Heart right ventricle (tissue), 16 donors: ENCODE data around the gene TGM5. TPM values are rescaled to one million over a fixed set of nuclear protein-coding genes. Genes with fewer than 3 reads are reported as not detected.
A peak's percentile ranks its signal among the peaks of the same experiment; 100 is the strongest.

ENCODE experiments used
- ATAC-seq, 8 donors: fragments of 200-7000 bp; cut with Tn5 transposase; one replicate each; pipeline ENCODE4 v1.9.1; 2020; ENCODE audit warnings: mild to moderate bottlenecking in 8 of 8, moderate library complexity in 8 of 8, moderate number of reproducible peaks in 1 of 8
- DNase-seq, 2 donors: peaks; one replicate each; pipeline ENCODE4 v3.0.0-alpha.2; 2020
- H3K27ac ChIP-seq, 10 donors: fragments of 200-600 bp; sonication (generic) in 2 of 10; one replicate each; pipeline versions ENCODE4 v1.5.0 to v1.8.0; 2020 to 2022; ENCODE audit warnings: mild to moderate bottlenecking in 3 of 10
- H3K27me3 ChIP-seq, 7 donors: fragments of 200-600 bp; one replicate each; pipeline ENCODE4 v1.8.0; 2021 to 2022; ENCODE audit warnings: mild to moderate bottlenecking in 2 of 7
- H3K36me3 ChIP-seq, 9 donors: fragments of 200-600 bp; sonication (generic) in 1 of 9; one replicate each; pipeline versions ENCODE4 v1.5.0 to v1.8.0; 2020 to 2022; ENCODE audit warnings: mild to moderate bottlenecking in 2 of 9
- H3K4me1 ChIP-seq, 9 donors: fragments of 200-600 bp; sonication (generic) in 1 of 9; one replicate each; pipeline versions ENCODE4 v1.5.0 to v1.8.0; 2020 to 2022; ENCODE audit warnings: mild to moderate bottlenecking in 4 of 9
- H3K4me3 ChIP-seq, 10 donors: fragments of 200-600 bp; sonication (generic) in 2 of 10; one replicate each; pipeline versions ENCODE4 v1.5.0 to v1.8.0; 2020 to 2022; ENCODE audit warnings: mild to moderate bottlenecking in 7 of 10, moderate library complexity in 2 of 10
- H3K9me3 ChIP-seq, 11 donors: fragments of 200-600 bp in 10 of 11; sonication (generic) in 2 of 11; one replicate each; pipeline versions ENCODE4 v1.5.0 to v1.8.0; 2013 to 2022; ENCODE audit warnings: mild to moderate bottlenecking in 2 of 11, control low read depth in 1 of 11, moderate library complexity in 1 of 11
- WGBS, 2 donors: extraction: QIAGEN DNeasy Blood & Tissue Kit; methylation state at CpG; one replicate each; pipeline ENCODE4 v1.1.7; 2013; ENCODE audit warnings: inconsistent platforms in 1 of 2; 5-methylcytosine and 5-hydroxymethylcytosine counted together
- intact Hi-C, 10 donors: fragments of 100-400 bp; cut with DNase I; formaldehyde crosslinking; loops; one replicate each; pipeline versions ENCODE4 v1.11.1 to v1.14.2; 2022
- polyA plus RNA-seq, 2 donors: library from polyadenylated mRNA; stranded (reverse); fragments of 200-250 nt; gene quantifications; one replicate each; pipeline ENCODE4 v1.2.3, GENCODE V29; 2013
- total RNA-seq, 10 donors: library from RNA; stranded (reverse); fragmentation: NEBNext Ultra II Directional in 3 of 10; extraction: Animal tissue kit (Norgen Biotek cat#: 25700) in 3 of 10; gene quantifications; one replicate each; pipeline versions ENCODE4 v1.2.1 to v1.2.4, GENCODE V29; 2021 to 2023
- TF ChIP-seq, protein P1 (sequence below), 9 donors: fragments of 200-600 bp; sonication (generic) in 2 of 9; IDR thresholded peaks; one replicate each; pipeline versions ENCODE4 v1.5.0 to v1.8.0; 2021 to 2022; ENCODE audit warnings: antibody characterized with exemption in 9 of 9, mild to moderate bottlenecking in 5 of 9, moderate library complexity in 1 of 9
- donor health status: Arrhythmogenic right ventricular cardiomyopathy.
- donor health status: ischemic (EF 13 %, LVEDD 7.1; RV severe dilation, severe dysfunction).
- donor health status: healthy with polysubstance abuse.
- donor health status: DM: no; HTN: yes; CAD: no.
- donor health status: DM: no; HTN: no; CAD: no.
- donor health status: ischemic (EF 25% LVEDD 6.9; RV normal size, moderate dysfunction).
- donor health status: ischemic (EF 25% LVEDD 5.7; RV mildly dilated, moderate dysfunction).
- donor health status: healthy.
- donor health status: DM: yes; HTN: yes; CAD: no.
- donor health status: Ischemic cardiomyopathy.
- donor health status: ischemic (EF 35%, LVEDD 5.7; RV mildly dilated, moderate dysfunction).
- donor health status: nonischemic (EF 11% LVEDD 7.7; RV severe dilation, severe dysfunction).
- donor health status: DM: yes; HTN: yes; CAD: no.
- donor health status: PGD.
- donor health status: ischemic (EF 29% LVEDD 5.4; RV normal size, mild dysfunction).
- donor health status: nonischemic (EF 23%, LVEDD 6.1; RV moderate dilation, normal function).

TGM5 gene
- total and polyA plus RNA-seq, 12 donors, result 0.10 TPM; not detected in 11

DNA sequence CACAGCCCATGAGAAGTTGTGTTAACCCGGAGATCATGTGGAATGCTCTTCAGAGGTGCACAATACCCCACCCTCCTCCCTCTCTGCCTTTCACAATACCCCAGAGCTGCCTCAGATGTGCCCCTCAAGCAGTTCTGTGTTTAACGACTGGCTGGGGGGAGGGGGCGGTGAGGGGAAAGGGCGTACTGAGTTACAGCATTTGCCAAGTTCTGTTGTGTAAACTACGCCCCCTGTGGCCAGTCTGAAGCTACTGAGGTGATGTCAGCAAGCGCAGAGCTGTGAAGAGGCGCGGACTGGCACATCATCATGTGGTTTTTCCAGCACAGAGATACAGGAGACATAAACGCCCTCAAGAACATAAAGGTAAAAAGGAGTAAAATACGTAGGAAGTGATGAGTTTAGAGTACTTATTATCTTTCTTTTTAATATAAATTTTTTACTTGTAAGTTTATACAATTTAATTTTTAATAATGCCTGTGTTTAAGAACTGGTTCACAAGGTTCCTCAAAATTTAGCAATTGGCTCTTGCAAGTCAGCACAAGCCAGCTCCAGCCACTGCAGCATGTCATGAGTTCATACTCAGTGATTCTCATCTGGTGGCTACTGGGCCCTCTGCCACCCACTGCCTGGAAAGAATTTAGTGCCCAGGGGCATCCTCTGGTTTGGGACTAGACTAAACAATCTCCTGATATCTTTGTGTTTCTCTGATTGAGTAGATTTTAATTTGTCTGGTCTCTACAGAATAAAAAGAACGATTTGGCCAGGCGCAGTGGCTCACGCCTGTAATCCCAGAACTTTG is 47.6 kb downstream of the TGM5 start:
- H3K4me3 ChIP-seq, result no peak overlapping the region
- no peaks in the 10 kb centered on the region for H3K9me3 ChIP-seq
- ATAC-seq, result peak in 1 of 8 donors; percentile 28
- no peak for DNase-seq
- H3K4me1 ChIP-seq, result peaks cover 0 to 10% (median 0%) of the 10 kb centered on the region in 9 donors
- no peaks in the 10 kb centered on the region for H3K36me3 ChIP-seq
- H3K27me3 ChIP-seq, result peaks cover 0 to 4% (median 0%) of the 10 kb centered on the region in 7 donors
- TF ChIP-seq, protein P1, sequence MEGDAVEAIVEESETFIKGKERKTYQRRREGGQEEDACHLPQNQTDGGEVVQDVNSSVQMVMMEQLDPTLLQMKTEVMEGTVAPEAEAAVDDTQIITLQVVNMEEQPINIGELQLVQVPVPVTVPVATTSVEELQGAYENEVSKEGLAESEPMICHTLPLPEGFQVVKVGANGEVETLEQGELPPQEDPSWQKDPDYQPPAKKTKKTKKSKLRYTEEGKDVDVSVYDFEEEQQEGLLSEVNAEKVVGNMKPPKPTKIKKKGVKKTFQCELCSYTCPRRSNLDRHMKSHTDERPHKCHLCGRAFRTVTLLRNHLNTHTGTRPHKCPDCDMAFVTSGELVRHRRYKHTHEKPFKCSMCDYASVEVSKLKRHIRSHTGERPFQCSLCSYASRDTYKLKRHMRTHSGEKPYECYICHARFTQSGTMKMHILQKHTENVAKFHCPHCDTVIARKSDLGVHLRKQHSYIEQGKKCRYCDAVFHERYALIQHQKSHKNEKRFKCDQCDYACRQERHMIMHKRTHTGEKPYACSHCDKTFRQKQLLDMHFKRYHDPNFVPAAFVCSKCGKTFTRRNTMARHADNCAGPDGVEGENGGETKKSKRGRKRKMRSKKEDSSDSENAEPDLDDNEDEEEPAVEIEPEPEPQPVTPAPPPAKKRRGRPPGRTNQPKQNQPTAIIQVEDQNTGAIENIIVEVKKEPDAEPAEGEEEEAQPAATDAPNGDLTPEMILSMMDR (IDR thresholded peaks at IDR 0.05), result no peak
- no peak overlapping the region for H3K27ac ChIP-seq
- WGBS, 2 donors, result 51 to 53% methylated on average over 13 of the region's 13 CpGs
- intact Hi-C loops, result no loop called here

DNA sequence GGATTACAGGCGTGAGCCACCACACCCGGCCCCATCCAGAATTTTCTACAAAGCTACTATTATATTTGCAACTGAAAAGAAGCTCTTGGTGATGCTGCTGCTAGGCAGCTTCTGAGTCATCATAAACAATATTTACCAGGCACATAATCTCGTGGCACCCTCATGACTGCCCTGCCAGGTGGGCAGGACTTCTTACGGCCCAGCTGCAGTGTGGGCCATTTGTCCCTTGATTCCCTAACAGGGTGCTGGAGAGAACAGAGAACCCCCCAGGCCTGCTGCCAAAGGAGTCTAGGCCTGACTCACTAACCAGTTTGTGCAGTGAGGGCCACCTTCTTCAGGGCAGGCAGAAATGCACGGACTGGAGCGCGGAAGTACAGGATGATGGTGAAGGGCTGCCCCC is 50.8 kb downstream of the TGM5 start:
- H3K36me3 ChIP-seq, result no peaks in the 10 kb centered on the region
- peaks cover 0 to 10% (median 0%) of the 10 kb centered on the region in 9 donors for H3K4me1 ChIP-seq
- TF ChIP-seq, protein P1 (IDR thresholded peaks at IDR 0.05), result no peak
- no peak for DNase-seq
- H3K27ac ChIP-seq, result no peak overlapping the region
- ATAC-seq, result no peak
- H3K4me3 ChIP-seq, result no peak overlapping the region
- H3K27me3 ChIP-seq, result peaks cover 0 to 4% (median 0%) of the 10 kb centered on the region in 7 donors
- WGBS, 2 donors, result 85 to 89% methylated on average over 7 of the region's 7 CpGs
- H3K9me3 ChIP-seq, result no peaks in the 10 kb centered on the region
- intact Hi-C loops, result no loop called here

DNA sequence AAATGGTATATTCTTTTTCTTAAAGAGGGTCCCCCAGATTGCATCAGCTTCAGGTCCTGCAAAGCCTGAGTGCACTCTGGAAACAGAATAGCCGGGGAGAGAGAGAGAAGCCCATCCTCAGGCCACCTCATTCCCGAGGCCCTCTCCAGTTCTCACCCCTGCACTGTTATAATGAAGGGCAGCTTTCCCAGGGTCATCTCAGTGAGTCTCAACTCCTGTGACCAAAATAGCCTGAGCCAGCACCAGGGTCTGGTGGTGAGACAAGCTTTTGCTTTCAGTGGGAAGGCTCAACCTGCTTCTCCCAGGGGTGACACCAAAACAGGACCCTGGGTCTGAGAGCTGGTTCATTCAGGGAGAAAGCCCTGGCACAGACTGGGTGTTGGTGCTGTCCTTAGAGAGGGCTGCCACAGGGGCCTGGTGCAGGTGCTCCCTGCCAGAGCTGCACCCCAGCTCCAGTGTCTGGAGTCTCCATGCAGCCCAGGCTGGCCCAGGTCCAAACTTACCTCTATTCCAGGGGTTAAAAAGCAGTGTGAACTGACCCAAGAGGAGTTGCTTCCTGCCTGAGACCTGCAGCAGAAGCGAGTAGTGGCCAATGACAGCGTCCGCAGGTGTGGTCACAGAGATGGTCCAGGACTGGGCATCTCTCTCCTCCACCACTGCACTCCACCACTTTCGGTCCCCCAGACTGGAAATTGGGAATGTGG is 52.0 kb downstream of the TGM5 start:
- TF ChIP-seq, protein P1 (IDR thresholded peaks at IDR 0.05), result no peak
- peaks cover 0 to 10% (median 0%) of the 10 kb centered on the region in 9 donors for H3K4me1 ChIP-seq
- H3K4me3 ChIP-seq, result no peak overlapping the region
- H3K27ac ChIP-seq, result no peak overlapping the region
- H3K9me3 ChIP-seq, result no peaks in the 10 kb centered on the region
- ATAC-seq (peak in 7 of 8 donors; percentile 31 to 76 (median 62)), DNase-seq (no peak)
- 78 to 80% methylated on average over 6 of the region's 6 CpGs for WGBS, 2 donors
- peaks cover 0 to 8% (median 4%) of the 10 kb centered on the region in 7 donors for H3K27me3 ChIP-seq
- intact Hi-C loops, result no loop called here
- H3K36me3 ChIP-seq, result no peaks in the 10 kb centered on the region

DNA sequence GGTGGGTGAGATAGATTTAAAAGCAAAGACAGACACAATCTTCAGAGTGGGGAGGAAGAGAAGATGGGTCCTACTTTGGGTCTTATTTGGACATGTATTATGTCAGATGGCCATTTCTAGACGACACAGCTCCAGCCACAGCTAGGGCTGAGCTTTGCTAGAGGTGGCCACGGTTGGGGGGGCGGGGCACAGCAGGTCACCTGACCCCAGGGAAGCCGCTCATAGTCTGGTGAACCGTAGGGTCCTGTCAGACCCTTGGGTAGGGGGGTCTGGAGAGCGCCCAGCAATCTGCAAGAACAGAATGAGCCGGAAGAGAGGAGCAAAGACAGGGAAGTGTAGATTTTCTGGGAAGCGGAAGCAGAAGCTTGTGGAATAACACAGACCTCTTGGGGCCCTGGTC is 52.6 kb downstream of the TGM5 start:
- Histone ChIP-seq H3K4me1 (peaks cover 0 to 10% (median 0%) of the 10 kb centered on the region in 9 donors), H3K36me3 (no peaks in the 10 kb centered on the region), H3K9me3 (no peaks in the 10 kb centered on the region), H3K27me3 (peaks cover 0 to 13% (median 5%) of the 10 kb centered on the region in 7 donors), H3K27ac (no peak overlapping the region), H3K4me3 (no peak overlapping the region)
- no peak for ATAC-seq
- WGBS, 2 donors, result 68 to 70% methylated on average over 8 of the region's 8 CpGs
- TF ChIP-seq, protein P1 (IDR thresholded peaks at IDR 0.05), result no peak
- intact Hi-C loops, result no loop called here
- DNase-seq, result no peak
